D721Med (cell line): Measurements from ENCODE around the gene CDH16.
A peak's percentile ranks its signal among the peaks of the same experiment; 100 is the strongest.

Experiments used
- DNase-seq: peaks from one replicate; pipeline ENCODE4 v3.0.0; 2011; ENCODE audit warnings: low spot score; ENCODE audit not compliant: insufficient read length
- FAIRE-seq: peaks from 2 replicates; lab custom pipeline; 2011; peaks lifted over from hg19 to GRCh38; lab: Jason Lieb, UNC
- TF ChIP-seq, protein P1 (sequence below): IDR thresholded peaks from 2 replicates; pipeline ENCODE4 v1.5.1; 2012; ENCODE audit warnings: mild to moderate bottlenecking, control low read depth; ENCODE audit not compliant: insufficient read depth; ENCODE audit errors: missing control alignments

The CDH16 gene

DNA sequence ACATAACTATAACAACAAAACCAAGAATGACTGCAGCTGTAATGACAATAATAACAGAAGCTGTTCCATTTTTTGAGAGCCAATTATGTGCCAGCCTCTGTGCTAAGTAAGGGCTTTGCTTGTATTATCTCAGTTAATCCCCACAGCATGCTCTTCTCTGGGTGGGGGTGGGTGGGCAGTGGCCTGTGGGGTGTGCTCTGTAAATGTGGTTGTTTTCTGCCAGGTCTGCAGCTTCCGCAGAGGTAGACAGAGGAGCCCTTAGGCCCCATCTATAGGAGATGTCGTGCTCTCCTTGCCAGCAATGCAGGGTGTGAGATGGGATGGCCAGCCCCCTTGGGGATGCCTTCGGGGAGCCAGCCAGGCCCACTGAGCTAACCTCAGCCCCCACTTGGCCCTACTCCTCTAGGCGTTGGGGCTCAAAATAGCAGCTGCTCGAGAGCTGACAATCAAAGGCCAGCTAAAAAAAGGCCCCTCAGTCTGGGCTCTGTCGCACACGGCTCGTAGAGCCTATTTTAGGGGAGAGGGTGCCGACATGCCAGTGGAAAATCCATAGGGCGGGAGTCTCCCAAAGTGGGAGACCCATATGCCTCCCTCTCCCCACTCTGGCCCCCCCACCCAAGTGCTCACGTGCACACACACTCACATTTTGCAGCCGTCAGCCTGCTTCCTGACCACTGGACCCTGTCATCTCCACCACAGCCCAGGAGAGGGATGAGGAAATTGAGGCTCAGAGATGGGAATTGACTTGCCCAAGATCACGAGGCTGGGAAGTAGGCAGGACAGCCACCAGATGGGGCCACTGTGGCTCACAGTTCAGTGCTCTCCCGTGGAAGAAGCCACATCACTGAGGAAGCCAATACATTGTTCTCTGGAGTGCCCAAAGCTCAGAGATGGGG lies 15.8 kb downstream of the CDH16 start:
- DNase-seq (peak; percentile 69), FAIRE-seq (no peak)
- TF ChIP-seq, protein P1, sequence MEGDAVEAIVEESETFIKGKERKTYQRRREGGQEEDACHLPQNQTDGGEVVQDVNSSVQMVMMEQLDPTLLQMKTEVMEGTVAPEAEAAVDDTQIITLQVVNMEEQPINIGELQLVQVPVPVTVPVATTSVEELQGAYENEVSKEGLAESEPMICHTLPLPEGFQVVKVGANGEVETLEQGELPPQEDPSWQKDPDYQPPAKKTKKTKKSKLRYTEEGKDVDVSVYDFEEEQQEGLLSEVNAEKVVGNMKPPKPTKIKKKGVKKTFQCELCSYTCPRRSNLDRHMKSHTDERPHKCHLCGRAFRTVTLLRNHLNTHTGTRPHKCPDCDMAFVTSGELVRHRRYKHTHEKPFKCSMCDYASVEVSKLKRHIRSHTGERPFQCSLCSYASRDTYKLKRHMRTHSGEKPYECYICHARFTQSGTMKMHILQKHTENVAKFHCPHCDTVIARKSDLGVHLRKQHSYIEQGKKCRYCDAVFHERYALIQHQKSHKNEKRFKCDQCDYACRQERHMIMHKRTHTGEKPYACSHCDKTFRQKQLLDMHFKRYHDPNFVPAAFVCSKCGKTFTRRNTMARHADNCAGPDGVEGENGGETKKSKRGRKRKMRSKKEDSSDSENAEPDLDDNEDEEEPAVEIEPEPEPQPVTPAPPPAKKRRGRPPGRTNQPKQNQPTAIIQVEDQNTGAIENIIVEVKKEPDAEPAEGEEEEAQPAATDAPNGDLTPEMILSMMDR: no peak

DNA sequence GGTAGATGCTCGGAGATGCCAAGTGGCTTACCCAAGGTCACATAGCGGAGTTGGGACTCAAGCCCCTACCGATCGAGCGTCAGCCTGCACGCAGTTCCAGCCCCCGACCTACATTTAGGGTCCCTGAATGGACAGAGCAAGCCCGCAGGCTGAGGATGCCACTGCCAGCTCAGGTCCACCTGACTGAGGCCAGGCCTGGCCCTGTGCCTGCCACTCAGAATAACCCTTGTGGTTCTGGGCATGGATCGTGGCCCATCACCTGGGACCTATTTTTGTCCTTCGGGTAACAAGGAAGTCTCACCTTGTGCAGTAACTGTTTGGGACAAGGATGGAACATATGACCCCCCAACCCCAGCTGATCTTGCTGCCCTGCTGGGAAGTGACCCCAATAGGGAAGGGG lies 17.1 kb downstream of the CDH16 start:
- TF ChIP-seq, protein P1: no peak
- no peak for DNase-seq
- no peak for FAIRE-seq

DNA sequence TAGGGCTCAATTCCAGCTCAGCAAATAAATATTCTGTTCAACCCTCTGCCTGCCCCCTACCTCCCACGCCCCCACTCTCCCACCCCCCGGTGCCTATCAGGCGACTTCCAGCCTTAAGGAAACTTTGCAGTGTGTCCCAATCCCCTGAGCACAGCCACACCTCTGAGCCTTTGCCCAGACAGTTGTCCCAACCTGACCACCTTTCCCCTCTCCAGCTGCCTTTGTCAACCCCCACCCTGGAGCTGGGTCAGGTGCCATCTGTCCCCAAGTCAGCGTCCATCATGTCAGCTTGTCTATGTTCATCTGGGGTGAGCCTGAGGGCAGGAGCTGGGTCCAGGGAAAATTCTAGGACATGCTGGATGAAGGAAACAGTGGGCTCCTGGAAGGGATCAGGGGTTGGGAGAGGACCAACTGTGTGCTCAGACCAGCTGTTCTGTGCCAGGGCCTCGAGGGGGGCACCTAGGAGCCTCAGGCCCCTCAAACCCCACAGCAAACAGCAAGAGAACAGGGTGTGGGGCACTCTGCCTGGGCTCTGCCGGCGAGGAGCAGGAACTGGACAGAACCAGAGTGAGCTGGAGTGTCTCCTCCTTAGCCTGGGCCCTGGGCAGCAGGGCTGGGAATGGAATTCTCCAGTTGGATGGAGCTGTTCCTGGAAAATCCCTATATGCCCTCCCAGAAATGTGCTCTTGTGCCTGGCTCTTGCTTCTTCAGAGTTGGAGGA lies 17.8 kb downstream of the CDH16 start:
- TF ChIP-seq, protein P1: no peak
- FAIRE-seq: no peak
- DNase-seq: no peak

DNA sequence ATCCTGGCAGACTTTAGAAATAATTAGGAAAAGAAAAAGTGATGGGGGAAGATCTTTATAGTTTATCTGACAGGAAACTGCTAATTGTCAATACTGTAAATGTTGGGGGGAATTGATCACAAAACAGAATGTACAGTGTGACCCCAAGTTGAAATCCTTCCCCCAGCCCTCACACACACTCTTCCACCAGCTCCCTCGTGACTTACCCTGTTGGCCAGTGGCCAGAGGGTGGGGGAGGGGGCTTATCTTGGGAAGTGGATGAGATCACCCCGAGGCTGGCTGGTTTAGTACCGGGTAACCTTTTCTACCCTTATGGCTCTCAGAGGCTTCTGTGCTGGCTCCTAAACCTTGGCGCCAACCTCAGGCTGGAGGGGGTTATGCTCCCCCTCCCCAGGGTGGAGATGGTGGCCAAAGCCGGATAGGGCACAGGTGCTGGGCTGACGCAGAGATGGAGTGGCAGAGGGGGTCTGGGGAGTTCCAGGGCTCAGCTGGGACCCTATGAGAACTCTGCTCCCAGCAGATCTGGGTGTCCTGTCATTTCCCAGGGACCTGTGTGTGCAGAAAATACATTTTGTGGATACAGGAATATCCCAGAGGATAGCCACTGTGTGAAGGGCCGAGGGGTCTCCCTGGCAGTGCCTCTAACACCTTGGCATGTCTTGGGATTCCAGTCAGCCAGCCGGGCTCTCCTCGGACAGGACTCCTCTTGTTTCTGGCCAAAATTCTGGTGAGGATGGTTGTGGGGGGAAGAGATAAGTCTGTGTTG lies 18.6 kb downstream of the CDH16 start:
- FAIRE-seq: no peak
- TF ChIP-seq, protein P1: no peak
- no peak for DNase-seq

DNA sequence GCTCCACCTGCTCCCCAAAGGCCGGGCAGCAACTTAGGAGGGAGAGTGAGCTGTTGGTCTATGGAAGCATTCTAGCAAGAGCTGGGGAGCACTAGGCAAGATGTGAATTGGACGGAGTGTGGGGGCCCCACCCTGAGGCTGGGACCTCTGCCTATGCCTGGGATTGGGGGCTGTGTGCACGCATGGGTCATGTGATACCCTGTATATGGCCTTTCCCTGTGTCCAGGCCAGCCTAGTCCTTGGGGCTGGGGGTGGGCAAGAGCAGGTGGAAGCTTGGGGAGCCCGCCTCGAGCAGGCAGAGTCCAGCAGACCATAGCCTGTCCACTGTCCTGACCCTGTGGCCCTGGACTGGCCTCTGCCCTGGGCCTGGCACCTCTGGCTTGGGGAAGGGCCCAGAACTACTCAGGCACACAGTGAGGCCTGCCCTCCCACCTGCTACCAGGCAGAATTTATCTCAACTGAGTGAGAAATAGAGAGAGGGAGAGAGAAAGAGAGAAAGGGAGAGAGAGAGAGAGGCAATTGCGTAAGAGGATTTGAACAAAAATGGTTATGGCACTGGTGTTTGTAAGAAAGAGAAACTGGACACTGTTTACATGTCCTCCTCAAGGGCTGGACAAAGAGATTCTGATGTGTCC lies 19.3 kb downstream of the CDH16 start:
- DNase-seq: no peak
- no peak for FAIRE-seq
- TF ChIP-seq, protein P1: no peak

DNA sequence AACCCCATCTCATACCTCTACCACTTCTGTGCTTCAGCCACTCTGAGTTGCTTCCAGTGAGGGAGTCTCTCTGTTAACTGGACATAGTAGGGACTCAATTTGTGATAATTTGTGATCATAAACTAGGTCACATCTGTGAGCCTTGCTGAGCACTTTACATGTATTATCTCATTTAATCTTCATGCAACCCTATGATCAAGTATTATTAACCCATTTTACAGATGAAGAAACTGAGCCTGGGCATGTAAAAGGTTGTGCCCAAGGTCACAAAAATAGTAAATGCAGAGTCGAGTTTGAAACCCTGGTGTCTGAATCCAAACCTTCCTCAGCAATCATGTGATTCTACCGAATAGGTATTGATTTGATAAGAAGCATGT lies 19.8 kb downstream of the CDH16 start:
- FAIRE-seq (no peak), DNase-seq (no peak)
- TF ChIP-seq, protein P1: no peak
